HAP-1 (cell line): ENCODE results near the gene COASY.
A peak's percentile ranks its signal among the peaks of the same experiment; 100 is the strongest.

Experiments used
- DNase-seq, 2 experiments: peaks; one replicate each; pipeline ENCODE4 v3.0.0-alpha.2; 2016 to 2020; ENCODE audit warnings: low spot score in 2 of 2
- H3K27me3 ChIP-seq: fragments of 250-450 bp; sonication (Bioruptor Pico); 2 replicates; pipeline ENCODE4 v1.5.1; 2020; ENCODE audit warnings: low read depth, mild to moderate bottlenecking, moderate library complexity
- H3K36me3 ChIP-seq: fragments of 250-450 bp; sonication (Bioruptor Pico); replicated peaks from 2 replicates; pipeline ENCODE4 v1.5.1; 2020; ENCODE audit warnings: mild to moderate bottlenecking
- H3K4me1 ChIP-seq: fragments of 250-450 bp; sonication (Bioruptor Pico); 2 replicates; pipeline ENCODE4 v1.5.1; 2020; ENCODE audit warnings: mild to moderate bottlenecking
- H3K4me3 ChIP-seq: fragments of 250-450 bp; sonication (Bioruptor Pico); 2 replicates; pipeline ENCODE4 v1.5.1; 2020; ENCODE audit warnings: mild to moderate bottlenecking, moderate library complexity
- H3K9me3 ChIP-seq: fragments of 250-450 bp; sonication (Bioruptor Pico); 2 replicates; pipeline ENCODE4 v1.5.1; 2020; ENCODE audit warnings: mild to moderate bottlenecking, moderate library complexity
- in situ Hi-C: fragments of 300-500 bp; cut with MboI; formaldehyde crosslinking; loops from 3 replicates; pipeline ENCODE4 v1.14.3; 2020; ENCODE audit warnings: low sequenced_read_pairs, inconsistent platforms, mixed read lengths

Gene COASY

GRCh38 chr17:42561897-42562387, at the start of gene COASY:
Gene COASY (plus strand): TSS chr17:42562148. CDS start chr17:42562623, 475 bp downstream.
- no peaks in the 10 kb centered on the region for H3K9me3 ChIP-seq
- peaks cover 18% of the 10 kb centered on the region for H3K4me1 ChIP-seq
- in situ Hi-C loops, result no loop called here
- peak; percentile 90 to 99 for DNase-seq
- peak within 1 kb of the TSS; percentile 94 for H3K4me3 ChIP-seq
- H3K27me3 ChIP-seq, result no peaks in the 10 kb centered on the region
- H3K36me3 ChIP-seq, result peaks cover 32% of the 10 kb centered on the region

- no peak for DNase-seq
- Histone ChIP-seq H3K27me3 (no peaks in the 10 kb centered on the region), H3K9me3 (no peaks in the 10 kb centered on the region), H3K4me3 (no peak overlapping the region), H3K36me3 (peaks cover 28% of the 10 kb centered on the region), H3K4me1 (no peaks in the 10 kb centered on the region)
- in situ Hi-C loops, result no loop called here
Measured at GRCh38 chr17:42512246-42512645, 49.7 kb upstream of the COASY start.

- H3K4me1 ChIP-seq, result no peaks in the 10 kb centered on the region
- no peaks in the 10 kb centered on the region for H3K9me3 ChIP-seq
- no peaks in the 10 kb centered on the region for H3K27me3 ChIP-seq
- in situ Hi-C loops, result no loop called here
- DNase-seq, result no peak
- H3K36me3 ChIP-seq, result peaks cover 25% of the 10 kb centered on the region
- H3K4me3 ChIP-seq, result no peak overlapping the region
Measured at GRCh38 chr17:42512733-42513251, 49.2 kb upstream of the COASY start.

- in situ Hi-C loops, result no loop called here
- Histone ChIP-seq H3K4me1 (no peaks in the 10 kb centered on the region), H3K4me3 (no peak overlapping the region)
Measured at GRCh38 chr17:42513686-42514085, 48.3 kb upstream of the COASY start.

GRCh38 chr17:42514279-42514678, 47.7 kb upstream of the COASY start:
- Histone ChIP-seq H3K27me3 (no peaks in the 10 kb centered on the region), H3K4me3 (no peak overlapping the region), H3K36me3 (peaks cover 14% of the 10 kb centered on the region), H3K9me3 (no peaks in the 10 kb centered on the region), H3K4me1 (peaks cover 3% of the 10 kb centered on the region; the same call in 1 of the 2 replicates)
- in situ Hi-C loops, result no loop called here
- DNase-seq, result no peak

More at GRCh38 chr17:42513686-42514085, 48.3 kb upstream of the COASY start:
- H3K27me3 ChIP-seq, result no peaks in the 10 kb centered on the region
- peaks cover 18% of the 10 kb centered on the region for H3K36me3 ChIP-seq
- no peak for DNase-seq
- no peaks in the 10 kb centered on the region for H3K9me3 ChIP-seq

GRCh38 chr17:42514867-42515266, 47.1 kb upstream of the COASY start:
- Histone ChIP-seq H3K27me3 (no peaks in the 10 kb centered on the region), H3K4me3 (no peak overlapping the region), H3K36me3 (peaks cover 8% of the 10 kb centered on the region), H3K4me1 (peaks cover 9% of the 10 kb centered on the region), H3K9me3 (no peaks in the 10 kb centered on the region)
- in situ Hi-C loops, result no loop called here
- DNase-seq, result no peak

- Histone ChIP-seq H3K9me3 (no peaks in the 10 kb centered on the region), H3K27me3 (no peaks in the 10 kb centered on the region), H3K36me3 (peaks cover 14% of the 10 kb centered on the region), H3K4me1 (peaks cover 15% of the 10 kb centered on the region), H3K4me3 (no peak overlapping the region)
- peak; percentile 53 to 86 for DNase-seq
- in situ Hi-C loops, result no loop called here
Measured at GRCh38 chr17:42517516-42517915, 44.4 kb upstream of the COASY start.

GRCh38 chr17:42518046-42518754, 43.7 kb upstream of the COASY start:
- DNase-seq, result no peak
- Histone ChIP-seq H3K36me3 (peaks cover 15% of the 10 kb centered on the region), H3K27me3 (no peaks in the 10 kb centered on the region), H3K4me3 (no peak overlapping the region), H3K9me3 (no peaks in the 10 kb centered on the region), H3K4me1 (peaks cover 15% of the 10 kb centered on the region)
- in situ Hi-C loops, result no loop called here

- H3K9me3 ChIP-seq, result no peaks in the 10 kb centered on the region
- H3K36me3 ChIP-seq, result peaks cover 18% of the 10 kb centered on the region
- peak in 1 of 2 experiments; percentile 15 for DNase-seq
- H3K4me1 ChIP-seq, result peaks cover 15% of the 10 kb centered on the region
- H3K27me3 ChIP-seq, result no peaks in the 10 kb centered on the region
- in situ Hi-C loops, result no loop called here
- no peak overlapping the region for H3K4me3 ChIP-seq
Measured at GRCh38 chr17:42518755-42519545, 43.0 kb upstream of the COASY start.

- DNase-seq, result peak; percentile 47 to 62
- no peaks in the 10 kb centered on the region for H3K27me3 ChIP-seq
- H3K4me1 ChIP-seq, result peaks cover 17% of the 10 kb centered on the region
- no peak overlapping the region for H3K4me3 ChIP-seq
- no peaks in the 10 kb centered on the region for H3K9me3 ChIP-seq
- in situ Hi-C loops, result loop anchor here (10.0 kb wide), 2 partner anchors 95 to 195 kb away; partner anchors contain the start of gene CAVIN1
- H3K36me3 ChIP-seq, result peaks cover 18% of the 10 kb centered on the region
Measured at GRCh38 chr17:42519546-42520491, 42.1 kb upstream of the COASY start.

GRCh38 chr17:42520540-42520951, 41.4 kb upstream of the COASY start:
- Histone ChIP-seq H3K36me3 (peaks cover 18% of the 10 kb centered on the region), H3K9me3 (no peaks in the 10 kb centered on the region), H3K27me3 (no peaks in the 10 kb centered on the region), H3K4me1 (peaks cover 17% of the 10 kb centered on the region), H3K4me3 (no peak overlapping the region)
- in situ Hi-C loops, result loop anchor here (10.0 kb wide), 2 partner anchors 96 to 196 kb away; partner anchors contain the start of gene CAVIN1
- DNase-seq, result peak in 1 of 2 experiments; percentile 54

- Histone ChIP-seq H3K9me3 (no peaks in the 10 kb centered on the region), H3K27me3 (no peaks in the 10 kb centered on the region), H3K4me1 (peaks cover 17% of the 10 kb centered on the region), H3K4me3 (no peak overlapping the region), H3K36me3 (peaks cover 18% of the 10 kb centered on the region)
- no peak for DNase-seq
- in situ Hi-C loops, result loop anchor here (10.0 kb wide), 2 partner anchors 96 to 196 kb away; partner anchors contain the start of gene CAVIN1
Measured at GRCh38 chr17:42521036-42521435, 40.9 kb upstream of the COASY start.
